H9 (cell line): Measurements from ENCODE around the gene PTK7. TPM values are rescaled to one million over a fixed set of nuclear protein-coding genes. Genes with fewer than 3 reads are reported as not detected.

Source experiments
- DNase-seq: peaks from one replicate; pipeline ENCODE4 v3.0.0-alpha.2; 2017
- H2AFZ ChIP-seq: one replicate; pipeline ENCODE4 v1.6.1; 2013; ENCODE audit warnings: mild to moderate bottlenecking, low read length, control low read depth, moderate library complexity
- H2AK5ac ChIP-seq: 2 replicates; pipeline ENCODE4 v1.6.1; 2013; ENCODE audit warnings: low read length, control low read depth, mixed read lengths; ENCODE audit not compliant: insufficient read length
- H2BK120ac ChIP-seq: one replicate; pipeline ENCODE4 v1.6.1; 2013; ENCODE audit warnings: low read depth, mild to moderate bottlenecking, low read length, control low read depth, inconsistent platforms; ENCODE audit not compliant: poor library complexity, severe bottlenecking
- H2BK12ac ChIP-seq: 2 replicates; pipeline ENCODE4 v1.6.1; 2013; ENCODE audit warnings: low read length, control low read depth, mixed read lengths, low read depth; ENCODE audit not compliant: insufficient read length
- H2BK15ac ChIP-seq: 2 replicates; pipeline ENCODE4 v1.6.1; 2013; ENCODE audit warnings: low read depth, low read length, control low read depth
- H2BK20ac ChIP-seq: one replicate; pipeline ENCODE4 v1.6.1; 2013; ENCODE audit warnings: low read depth, mild to moderate bottlenecking, low read length, control low read depth, inconsistent platforms; ENCODE audit not compliant: poor library complexity, severe bottlenecking
- H2BK5ac ChIP-seq: 2 replicates; pipeline ENCODE4 v1.6.1; 2013; ENCODE audit warnings: low read length, control low read depth, mixed read lengths; ENCODE audit not compliant: insufficient read length
- H3K14ac ChIP-seq: 2 replicates; pipeline ENCODE4 v1.6.1; 2013; ENCODE audit warnings: low read length, control low read depth; ENCODE audit not compliant: insufficient read depth
- H3K18ac ChIP-seq: 2 replicates; pipeline ENCODE4 v1.6.1; 2013; ENCODE audit warnings: low read depth, mild to moderate bottlenecking, mixed read lengths, low read length, control low read depth; ENCODE audit not compliant: insufficient read length
- H3K23ac ChIP-seq: 2 replicates; pipeline ENCODE4 v1.6.1; 2013; ENCODE audit warnings: low read length, control low read depth, mixed read lengths, low read depth; ENCODE audit not compliant: insufficient read length
- H3K23me2 ChIP-seq: 2 replicates; pipeline ENCODE4 v1.6.1; 2013; ENCODE audit warnings: low read depth, mild to moderate bottlenecking, mixed read lengths, low read length, control low read depth; ENCODE audit not compliant: insufficient read length, poor library complexity, severe bottlenecking
- H3K27ac ChIP-seq: 2 replicates; pipeline ENCODE4 v1.5.1; 2013; ENCODE audit warnings: low read length, control low read depth, mixed read lengths, low read depth; ENCODE audit not compliant: insufficient read length
- H3K27me3 ChIP-seq: 2 replicates; pipeline ENCODE4 v1.6.1; 2013; ENCODE audit warnings: low read length, control low read depth, inconsistent platforms; ENCODE audit not compliant: insufficient read depth
- H3K4ac ChIP-seq: 2 replicates; pipeline ENCODE4 v1.6.1; 2013; ENCODE audit warnings: low read depth, mild to moderate bottlenecking, control low read depth, inconsistent platforms, low read length, moderate library complexity
- H3K4me1 ChIP-seq: 2 replicates; pipeline ENCODE4 v1.6.1; 2013; ENCODE audit warnings: low read length, control low read depth, inconsistent platforms; ENCODE audit not compliant: insufficient read depth
- H3K4me2 ChIP-seq: 2 replicates; pipeline ENCODE4 v1.6.1; 2013; ENCODE audit warnings: low read length, control low read depth, mixed read lengths; ENCODE audit not compliant: insufficient read length, insufficient read depth
- H3K56ac ChIP-seq: 2 replicates; pipeline ENCODE4 v1.6.1; 2013; ENCODE audit warnings: low read depth, mild to moderate bottlenecking, mixed read lengths, low read length, control low read depth; ENCODE audit not compliant: insufficient read length
- H3K79me1 ChIP-seq: 2 replicates; pipeline ENCODE4 v1.6.1; 2013; ENCODE audit warnings: low read depth, mild to moderate bottlenecking, moderate library complexity, low read length, control low read depth, inconsistent platforms; ENCODE audit not compliant: insufficient read depth, poor library complexity, severe bottlenecking
- H3K79me2 ChIP-seq: 2 replicates; pipeline ENCODE4 v1.6.1; 2013; ENCODE audit warnings: low read length, control low read depth, inconsistent platforms; ENCODE audit not compliant: insufficient read depth
- H3K9ac ChIP-seq: 2 replicates; pipeline ENCODE4 v1.6.1; 2013; ENCODE audit warnings: low read length, control low read depth, mixed read lengths; ENCODE audit not compliant: insufficient read length; ENCODE audit errors: extremely low read depth
- H3K9me3 ChIP-seq: one replicate; pipeline ENCODE4 v1.6.1; 2013; ENCODE audit warnings: low read depth, low read length, inconsistent platforms; ENCODE audit not compliant: control insufficient read depth
- H3T11ph ChIP-seq: one replicate; pipeline ENCODE4 v1.6.1; 2013; ENCODE audit warnings: mild to moderate bottlenecking, low read length, control low read depth, inconsistent platforms
- H4K20me1 ChIP-seq: one replicate; pipeline ENCODE4 v1.6.1; 2013; ENCODE audit not compliant: control insufficient read depth, insufficient read length, insufficient read depth
- H4K5ac ChIP-seq: 2 replicates; pipeline ENCODE4 v1.6.1; 2013; ENCODE audit warnings: low read depth, mild to moderate bottlenecking, mixed read lengths, low read length, control low read depth; ENCODE audit not compliant: insufficient read length
- H4K8ac ChIP-seq: replicated peaks from 2 replicates; pipeline ENCODE4 v1.6.1; 2013; ENCODE audit warnings: low read length, control low read depth, mixed read lengths, low read depth; ENCODE audit not compliant: insufficient read length
- H4K91ac ChIP-seq: 2 replicates; pipeline ENCODE4 v1.6.1; 2013; ENCODE audit warnings: low read depth, mild to moderate bottlenecking, moderate library complexity, mixed read lengths, low read length, control low read depth; ENCODE audit not compliant: insufficient read length
- H3K27ac Mint-ChIP-seq, 3 experiments: 2 replicates in 2 of 3; 3 replicates in 1 of 3; pipeline ENCODE4 v1.8.0; 2020 to 2021; ENCODE audit warnings: mixed read lengths in 3 of 3, mild to moderate bottlenecking in 1 of 3, moderate library complexity in 1 of 3
- H3K27me3 Mint-ChIP-seq: 2 replicates; pipeline ENCODE4 v1.8.0; 2021; ENCODE audit warnings: low read depth, mild to moderate bottlenecking, moderate library complexity, mixed read lengths
- H3K36me3 Mint-ChIP-seq, 3 experiments: 2 replicates in 2 of 3; 3 replicates in 1 of 3; pipeline ENCODE4 v1.8.0; 2020 to 2021; ENCODE audit warnings: low read depth in 3 of 3, mixed read lengths in 3 of 3; ENCODE audit not compliant: insufficient read depth in 1 of 3
- H3K4me1 Mint-ChIP-seq, 2 experiments: 2 replicates each; pipeline ENCODE4 v1.8.0; 2020; ENCODE audit warnings: mixed read lengths in 2 of 2
- H3K4me3 Mint-ChIP-seq, 2 experiments: 2 replicates in 1 of 2; 3 replicates in 1 of 2; pipeline ENCODE4 v1.8.0; 2020 to 2021; ENCODE audit warnings: mild to moderate bottlenecking in 2 of 2, mixed read lengths in 2 of 2, moderate library complexity in 1 of 2
- H3K9me3 Mint-ChIP-seq, 2 experiments: 2 replicates in 1 of 2; 3 replicates in 1 of 2; pipeline ENCODE4 v1.8.0; 2020; ENCODE audit warnings: mild to moderate bottlenecking in 2 of 2, mixed read lengths in 2 of 2, moderate library complexity in 1 of 2
- CTCF ChIP-seq: fragments of 200-600 bp; sonication (generic); conservative IDR thresholded peaks from 3 replicates; pipeline ENCODE4 v1.8.0; 2021; ENCODE audit warnings: antibody characterized with exemption, mild to moderate bottlenecking
- WGBS: extraction: QIAGEN DNeasy Blood & Tissue Kit; methylation state at CpG from one replicate; pipeline ENCODE4 v1.1.7; 2013; ENCODE audit warnings: missing lambda C conversion rate, low lambda C conversion rate, mixed read lengths; ENCODE audit not compliant: insufficient read length; ENCODE audit errors: extremely low coverage; 5-methylcytosine and 5-hydroxymethylcytosine counted together
- total RNA-seq: library from RNA; stranded (reverse); gene quantifications from 2 replicates; pipeline ENCODE4 v1.2.1, GENCODE V29; 2021

PTK7 gene
- total RNA-seq, 1 experiment from 2014 or later, result 128 TPM

GRCh38 chr6:43043310-43043709 is 32.8 kb upstream of the PTK7 start:
- Histone ChIP-seq H2BK5ac (no peak overlapping the region), H3K27me3 (no peaks in the 10 kb centered on the region), H3K4me1 (no peaks in the 10 kb centered on the region), H3K4me2 (no peak overlapping the region), H3K9ac (no peak overlapping the region), H4K91ac (no peak overlapping the region), H2BK12ac (no peak overlapping the region), H3K23me2 (no peaks in the 10 kb centered on the region), H4K20me1 (no peaks in the 10 kb centered on the region), H2BK120ac (no peak overlapping the region), H3K14ac (no peak overlapping the region), H3K18ac (no peak overlapping the region), H3K9me3 (no peaks in the 10 kb centered on the region), H3K27ac (no peak overlapping the region), H3K56ac (no peak overlapping the region), H3K79me1 (no peaks in the 10 kb centered on the region), H3T11ph (no peak overlapping the region), H2BK20ac (no peak overlapping the region), H4K8ac (no peak overlapping the region), H4K5ac (no peak overlapping the region), H2BK15ac (no peak overlapping the region), H3K79me2 (no peaks in the 10 kb centered on the region), H3K4ac (no peak overlapping the region), H3K23ac (no peak overlapping the region), H2AFZ (no peak overlapping the region), H2AK5ac (no peak overlapping the region)
- TF ChIP-seq CTCF, result no peak
- Mint-ChIP-seq H3K36me3 (peaks cover 23 to 82% (median 81%) of the 10 kb centered on the region in 3 experiments), H3K27ac (no peak overlapping the region; a peak in 2 of 7 replicates), H3K4me1 (no peaks in the 10 kb centered on the region), H3K9me3 (no peaks in the 10 kb centered on the region; a peak in 2 of 5 replicates), H3K4me3 (no peak overlapping the region), H3K27me3 (no peaks in the 10 kb centered on the region)
- no CpG with 5 or more reads among the region's 9 CpGs for WGBS
- peak; percentile 19 for DNase-seq
